OCI-LY7 (cell line): ENCODE measurements around the gene CSRNP3. TPM values are rescaled to one million over a fixed set of nuclear protein-coding genes. Genes with fewer than 3 reads are reported as not detected.

ENCODE experiments used
- BruUV-seq: library from RNA; stranded (reverse); fragments of 400-500 nt; replicated peaks from 2 replicates; lab custom pipeline; 2021; lab: Mats Ljungman, UMichigan
- CTCF ChIA-PET: fragments of 300-600 bp; sonication (Branson Sonifier 250); formaldehyde crosslinking; loops from one replicate; lab custom pipeline; 2022; ENCODE audit warnings: antibody characterized with exemption; ENCODE audit not compliant: unreplicated experiment; lab: Charles Lee
- POLR2A ChIA-PET: fragments of 300-600 bp; sonication (Branson Sonifier 250); formaldehyde crosslinking; loops from one replicate; lab custom pipeline; 2022; ENCODE audit warnings: antibody characterized with exemption; lab: Charles Lee
- DNase-seq: peaks from one replicate; pipeline ENCODE4 v3.0.0-alpha.2; 2015; ENCODE audit warnings: low spot score
- H2AFZ ChIP-seq: fragments of 200-600 bp; sonication (generic), shearing (Covaris generic); 2 replicates; pipeline ENCODE4 v1.6.1; 2014; ENCODE audit warnings: mild to moderate bottlenecking, antibody characterized with exemption, low read length, moderate library complexity
- H3K27ac ChIP-seq: fragments of 200-600 bp; sonication (generic); 2 replicates; pipeline ENCODE4 v1.5.1; 2014; ENCODE audit warnings: mixed run types, low read depth, mild to moderate bottlenecking, moderate library complexity, low read length, inconsistent platforms; ENCODE audit not compliant: poor library complexity, severe bottlenecking
- H3K36me3 ChIP-seq: fragments of 200-600 bp; sonication (generic); 2 replicates; pipeline ENCODE4 v1.6.1; 2014; ENCODE audit warnings: mild to moderate bottlenecking, antibody characterized with exemption, low read length, moderate library complexity, mixed read lengths; ENCODE audit not compliant: insufficient read depth
- H3K4me1 ChIP-seq: fragments of 200-600 bp; sonication (generic); 2 replicates; pipeline ENCODE4 v1.5.1; 2014; ENCODE audit warnings: mild to moderate bottlenecking, low read length; ENCODE audit not compliant: insufficient read depth, poor library complexity, severe bottlenecking
- H3K4me2 ChIP-seq: fragments of 200-600 bp; sonication (generic); 2 replicates; pipeline ENCODE4 v1.6.1; 2014; ENCODE audit warnings: mild to moderate bottlenecking, low read length
- H3K4me3 ChIP-seq: fragments of 200-600 bp; sonication (generic); 2 replicates; pipeline ENCODE4 v1.5.1; 2014; ENCODE audit warnings: mild to moderate bottlenecking, low read depth, low read length; ENCODE audit not compliant: poor library complexity, severe bottlenecking
- H3K79me2 ChIP-seq: fragments of 200-600 bp; sonication (generic); 2 replicates; pipeline ENCODE4 v1.6.1; 2016; ENCODE audit warnings: low read depth, mild to moderate bottlenecking, low read length, moderate library complexity, mixed read lengths; ENCODE audit not compliant: insufficient read depth
- H3K9me2 ChIP-seq: fragments of 200-600 bp; sonication (generic); 2 replicates; pipeline ENCODE4 v1.6.1; 2016; ENCODE audit warnings: mild to moderate bottlenecking, low read length, mixed read lengths; ENCODE audit not compliant: insufficient read depth
- H3K9me3 ChIP-seq: fragments of 200-600 bp; sonication (generic); 2 replicates; pipeline ENCODE4 v1.6.1; 2014; ENCODE audit warnings: mild to moderate bottlenecking, mixed run types, low read length, mixed read lengths
- H4K20me1 ChIP-seq: fragments of 200-600 bp; sonication (generic); 2 replicates; pipeline ENCODE4 v1.6.1; 2014; ENCODE audit warnings: mild to moderate bottlenecking, antibody characterized with exemption, low read length, moderate library complexity, mixed read lengths; ENCODE audit not compliant: insufficient read depth
- EZH2phosphoT487 ChIP-seq: fragments of 200-600 bp; sonication (generic); IDR thresholded peaks from 2 replicates; pipeline ENCODE4 v1.6.1; 2018; ENCODE audit warnings: low read depth, borderline replicate concordance, mild to moderate bottlenecking, mixed run types, antibody characterized with exemption, low read length, moderate library complexity, mixed read lengths
- intact Hi-C: fragments of 100-400 bp; cut with micrococcal nuclease; formaldehyde crosslinking; loops from one replicate; pipeline ENCODE4 v1.10.0; 2022; ENCODE audit not compliant: unreplicated experiment
- total RNA-seq, 2 experiments: library from RNA; depleted of rRNA in 1 of 2; stranded (reverse); fragments of >200 nt in 1 of 2; shearing (Covaris generic) in 1 of 2; gene quantifications; 2 replicates each; pipeline ENCODE4 v1.2.3, GENCODE V29; 2014 to 2022
- TF ChIP-seq, protein P1 (sequence below): fragments of 200-600 bp; sonication (generic); conservative IDR thresholded peaks from 2 replicates; pipeline ENCODE4 v1.5.1; 2014; ENCODE audit warnings: mild to moderate bottlenecking, antibody characterized with exemption, low read length, moderate library complexity, mixed read lengths

The CSRNP3 gene
- total RNA-seq, 2 experiments from 2014 or later = 0.44 to 1.4 TPM

DNA sequence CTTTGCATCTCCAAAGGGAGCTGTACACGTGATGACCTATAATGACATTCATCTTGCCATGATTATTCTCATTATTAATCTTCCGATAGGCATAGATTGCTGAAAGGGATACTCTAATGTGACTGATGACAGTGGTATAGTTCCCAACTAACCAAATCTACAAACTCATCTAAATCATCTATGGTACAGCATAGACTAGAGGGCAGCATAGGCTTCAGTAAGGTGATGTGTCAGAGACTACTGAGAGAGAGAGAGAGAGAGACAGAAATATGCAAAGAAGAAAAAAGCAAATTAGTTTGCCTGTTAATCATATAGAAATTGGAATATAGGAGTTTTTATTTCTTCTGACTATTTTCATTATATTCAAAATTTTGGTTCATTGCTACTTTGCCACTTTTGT, 89.3 kb downstream of the CSRNP3 start:
- no peaks in the 10 kb centered on the region for H3K36me3 ChIP-seq
- H4K20me1 ChIP-seq = no peaks in the 10 kb centered on the region
- no peak for TF ChIP-seq EZH2phosphoT487
- TF ChIP-seq, protein P1, sequence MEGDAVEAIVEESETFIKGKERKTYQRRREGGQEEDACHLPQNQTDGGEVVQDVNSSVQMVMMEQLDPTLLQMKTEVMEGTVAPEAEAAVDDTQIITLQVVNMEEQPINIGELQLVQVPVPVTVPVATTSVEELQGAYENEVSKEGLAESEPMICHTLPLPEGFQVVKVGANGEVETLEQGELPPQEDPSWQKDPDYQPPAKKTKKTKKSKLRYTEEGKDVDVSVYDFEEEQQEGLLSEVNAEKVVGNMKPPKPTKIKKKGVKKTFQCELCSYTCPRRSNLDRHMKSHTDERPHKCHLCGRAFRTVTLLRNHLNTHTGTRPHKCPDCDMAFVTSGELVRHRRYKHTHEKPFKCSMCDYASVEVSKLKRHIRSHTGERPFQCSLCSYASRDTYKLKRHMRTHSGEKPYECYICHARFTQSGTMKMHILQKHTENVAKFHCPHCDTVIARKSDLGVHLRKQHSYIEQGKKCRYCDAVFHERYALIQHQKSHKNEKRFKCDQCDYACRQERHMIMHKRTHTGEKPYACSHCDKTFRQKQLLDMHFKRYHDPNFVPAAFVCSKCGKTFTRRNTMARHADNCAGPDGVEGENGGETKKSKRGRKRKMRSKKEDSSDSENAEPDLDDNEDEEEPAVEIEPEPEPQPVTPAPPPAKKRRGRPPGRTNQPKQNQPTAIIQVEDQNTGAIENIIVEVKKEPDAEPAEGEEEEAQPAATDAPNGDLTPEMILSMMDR = peak; percentile 60
- BruUV-seq = no TSS peak
- no peak overlapping the region for H3K27ac ChIP-seq
- ChIA-PET POLR2A (interaction anchor here (0.5 to 3.2 kb wide), 8 partner anchors 9 to 218 kb away, joined by 3 to 17 read pairs (median 4); no protein-coding TSS in a partner anchor), CTCF (no interaction called here)
- DNase-seq = no peak
- peaks cover 7% of the 10 kb centered on the region for H3K4me1 ChIP-seq
- H3K9me3 ChIP-seq = no peaks in the 10 kb centered on the region
- no peaks in the 10 kb centered on the region for H3K9me2 ChIP-seq
- no peak overlapping the region for H3K4me3 ChIP-seq
- intact Hi-C loops = loop anchor here (2.0 kb wide), 1 partner anchor 140 kb away; no protein-coding TSS in a partner anchor
- H3K79me2 ChIP-seq = no peaks in the 10 kb centered on the region
- H2AFZ ChIP-seq = no peak overlapping the region
- no peak overlapping the region for H3K4me2 ChIP-seq

DNA sequence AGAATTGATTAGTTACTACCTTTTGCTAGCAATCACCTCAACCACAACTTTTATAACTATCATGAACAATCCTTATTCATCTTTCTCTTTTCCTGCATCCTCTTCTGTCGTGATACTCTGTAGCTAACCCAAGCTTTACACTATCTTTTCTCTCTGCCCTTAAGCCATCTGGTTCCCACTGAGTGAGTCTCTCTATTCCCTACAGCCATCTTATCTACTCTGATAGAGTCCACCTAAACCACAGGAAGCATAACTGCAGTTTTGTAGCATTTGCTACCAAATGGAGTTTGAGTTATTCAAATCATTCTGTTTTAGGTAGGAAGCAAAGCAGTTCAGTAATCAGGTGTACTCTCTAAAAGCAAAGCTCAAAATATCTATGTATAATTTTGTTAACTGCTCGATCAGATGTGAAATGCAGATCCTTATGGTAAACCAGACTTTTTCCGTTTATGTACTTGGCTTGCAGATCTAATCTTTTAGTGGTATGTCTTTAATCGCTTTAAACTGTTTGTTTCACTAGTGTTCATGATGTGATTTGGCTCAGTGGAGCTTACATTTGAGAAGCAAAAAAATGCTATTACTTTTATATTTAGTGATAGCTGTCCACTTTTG, 91.0 kb downstream of the CSRNP3 start:
- Histone ChIP-seq H3K9me3 (no peaks in the 10 kb centered on the region), H3K9me2 (no peaks in the 10 kb centered on the region), H3K36me3 (no peaks in the 10 kb centered on the region), H4K20me1 (no peaks in the 10 kb centered on the region), H3K79me2 (no peaks in the 10 kb centered on the region), H3K4me1 (peaks cover 7% of the 10 kb centered on the region), H3K4me3 (no peak overlapping the region), H2AFZ (peak overlapping the region; percentile 78), H3K4me2 (peak overlapping the region; percentile 25; the same call in 1 of the 2 replicates), H3K27ac (no peak overlapping the region)
- intact Hi-C loops = loop anchor here (5.0 kb wide), 2 partner anchors 158 to 312 kb away; no protein-coding TSS in a partner anchor
- no TSS peak for BruUV-seq
- no peak for DNase-seq
- no peak for TF ChIP-seq EZH2phosphoT487
- TF ChIP-seq, protein P1 = no peak
- ChIA-PET CTCF (no interaction called here), POLR2A (interaction anchor here (0.5 to 3.2 kb wide), 11 partner anchors 9 to 370 kb away, joined by 3 to 17 read pairs (median 5); no protein-coding TSS in a partner anchor)

GRCh38 chr2:165561516-165561915, 92.0 kb downstream of the CSRNP3 start:
- CTCF ChIA-PET = no interaction called here
- TF ChIP-seq EZH2phosphoT487 = no peak
- TF ChIP-seq, protein P1 = no peak
- DNase-seq = no peak
- Histone ChIP-seq H3K4me2 (no peak overlapping the region), H2AFZ (no peak overlapping the region; the same call in 1 of the 2 replicates), H3K27ac (no peak overlapping the region), H3K9me3 (no peaks in the 10 kb centered on the region), H3K9me2 (no peaks in the 10 kb centered on the region), H4K20me1 (no peaks in the 10 kb centered on the region), H3K79me2 (no peaks in the 10 kb centered on the region), H3K36me3 (no peaks in the 10 kb centered on the region), H3K4me1 (peaks cover 7% of the 10 kb centered on the region), H3K4me3 (no peak overlapping the region)
- BruUV-seq = no TSS peak
- intact Hi-C loops = loop anchor here (5.0 kb wide), 2 partner anchors 159 to 311 kb away; no protein-coding TSS in a partner anchor
- POLR2A ChIA-PET = interaction anchor here (0.6 to 3.2 kb wide), 7 partner anchors 8 to 342 kb away, joined by 3 to 17 read pairs (median 6); no protein-coding TSS in a partner anchor
